GM18519 (cell line): ENCODE data around the gene MDFIC.

Source experiments
- ATAC-seq: cut with Tn5 transposase; IDR thresholded peaks from one replicate; pipeline ENCODE4 v1.9.1; 2021; ENCODE audit warnings: mild to moderate bottlenecking, moderate library complexity; ENCODE audit not compliant: unreplicated experiment, low FRiP score

Gene MDFIC

DNA sequence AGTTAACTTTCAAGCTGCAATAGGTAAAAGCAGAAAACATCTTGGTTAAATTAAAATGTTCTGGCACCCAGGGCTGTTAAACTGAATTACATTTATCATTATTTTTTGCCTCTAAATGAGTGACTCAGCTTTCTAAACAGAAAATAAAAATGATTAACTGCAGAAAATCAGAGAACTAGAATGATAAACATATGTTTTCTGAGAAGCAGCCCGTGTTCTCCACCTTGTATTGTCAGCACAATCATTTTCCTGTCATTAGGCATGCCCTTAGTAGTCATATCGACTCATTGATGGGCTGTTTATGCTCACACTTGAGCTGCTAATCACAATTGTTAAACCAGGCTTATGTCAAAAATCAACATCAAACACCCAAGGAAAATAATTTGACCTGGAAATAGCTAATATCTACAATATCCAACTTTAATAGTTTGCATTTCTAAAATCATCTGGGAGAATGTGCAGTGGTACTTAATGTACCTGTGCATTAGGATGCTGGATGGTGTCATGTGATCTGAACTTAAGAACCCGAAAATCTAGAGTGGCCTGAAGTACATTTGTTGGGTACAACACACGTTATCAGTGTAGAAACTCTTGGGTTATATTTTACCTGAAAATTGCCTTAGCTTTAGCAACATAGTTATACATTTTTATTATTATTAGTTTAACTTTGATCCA lies 2.3 kb downstream of the MDFIC start:
- ATAC-seq, result peak; percentile 19

DNA sequence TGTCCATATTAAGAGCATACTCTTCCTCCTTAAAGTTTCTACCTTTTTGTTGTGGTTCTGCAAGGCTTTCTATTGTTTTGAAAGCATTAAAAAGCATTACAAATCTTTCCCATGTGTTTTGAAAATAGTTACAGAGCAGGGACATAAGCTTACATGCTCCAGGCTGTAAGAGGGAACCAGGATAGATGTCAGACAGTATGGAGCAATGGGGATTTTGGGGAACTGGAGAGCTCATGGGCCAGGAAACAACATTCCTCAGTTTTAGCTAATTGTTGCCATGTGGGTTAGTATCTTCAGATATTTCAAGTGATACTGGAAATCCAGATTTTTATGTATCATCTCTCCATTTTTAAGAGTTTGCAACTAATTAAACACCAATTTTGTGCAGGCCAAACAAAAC lies 3.5 kb downstream of the MDFIC start:
- ATAC-seq, result no peak

- ATAC-seq, result no peak
Measured at GRCh38 chr7:114928060-114928459, 6.2 kb downstream of the MDFIC start.

GRCh38 chr7:114929570-114929969 lies 7.7 kb downstream of the MDFIC start:
- ATAC-seq, result no peak

DNA sequence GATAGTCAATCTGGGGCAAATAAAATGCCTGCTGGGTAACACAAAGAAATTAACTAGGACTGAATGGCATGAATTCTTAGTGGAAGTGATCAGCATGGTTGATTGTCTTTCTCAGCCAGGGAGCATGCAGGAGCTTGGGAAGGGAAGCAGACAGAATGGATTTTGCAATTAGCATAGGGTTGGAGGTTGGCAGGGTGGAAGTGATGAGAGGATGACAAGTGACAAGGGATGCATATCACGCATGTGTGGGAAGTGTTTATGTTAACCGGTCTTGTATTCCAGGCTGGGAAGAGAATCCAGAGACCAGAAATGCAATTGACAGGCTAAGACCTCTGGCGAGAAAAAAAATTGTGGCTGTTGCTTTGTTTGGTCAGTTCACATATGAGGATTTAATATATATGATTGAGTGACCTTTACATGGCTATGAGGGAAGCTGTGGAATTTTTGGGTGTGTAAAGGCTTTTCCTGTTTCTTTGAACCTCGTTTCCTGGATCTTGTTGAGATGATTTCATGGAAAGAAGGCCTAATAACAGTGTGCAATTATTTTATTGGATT lies 8.3 kb downstream of the MDFIC start:
- no peak for ATAC-seq

DNA sequence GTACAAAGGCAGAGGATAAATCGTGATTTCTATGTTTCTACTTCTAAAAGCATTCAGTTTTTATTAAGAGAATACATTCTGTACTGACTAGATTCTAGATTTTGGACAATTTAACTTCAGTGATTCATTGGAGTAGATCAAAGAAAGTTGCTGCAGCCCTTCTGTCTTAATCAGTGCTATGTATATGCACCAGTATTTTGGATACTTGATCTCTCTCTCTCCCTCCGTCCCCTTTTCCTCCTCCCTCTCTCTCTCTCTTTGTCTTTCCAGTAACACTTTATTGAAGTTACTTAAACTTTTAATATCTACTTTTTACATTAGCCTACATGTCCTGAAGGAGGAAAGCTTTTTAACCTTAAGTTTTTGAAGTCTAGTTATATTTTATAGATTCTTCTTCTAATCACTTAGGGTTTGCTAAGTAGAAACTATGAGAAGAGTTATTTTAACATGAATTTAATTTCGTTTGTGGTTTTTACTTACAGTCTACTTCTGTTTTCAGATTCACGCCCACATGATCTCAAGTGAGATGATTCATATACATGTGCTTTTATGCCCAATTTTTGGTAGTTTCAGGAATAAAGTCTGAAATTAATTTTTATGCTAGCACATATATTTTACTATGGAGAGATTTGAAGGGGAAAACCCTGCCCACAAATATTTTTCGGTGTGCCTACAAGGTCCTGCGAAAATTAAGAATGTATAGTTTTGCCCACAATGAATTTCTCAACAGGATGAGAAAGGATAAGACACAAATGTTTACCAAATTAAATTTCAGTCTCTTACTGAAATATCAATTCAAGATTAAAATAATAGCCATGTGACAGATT lies 9.1 kb downstream of the MDFIC start:
- ATAC-seq, result peak; percentile 37

GRCh38 chr7:114931656-114932011 lies 9.7 kb downstream of the MDFIC start:
- ATAC-seq, result peak; percentile 51

- ATAC-seq, result no peak
Measured at GRCh38 chr7:114932991-114933390, 11.1 kb downstream of the MDFIC start.

DNA sequence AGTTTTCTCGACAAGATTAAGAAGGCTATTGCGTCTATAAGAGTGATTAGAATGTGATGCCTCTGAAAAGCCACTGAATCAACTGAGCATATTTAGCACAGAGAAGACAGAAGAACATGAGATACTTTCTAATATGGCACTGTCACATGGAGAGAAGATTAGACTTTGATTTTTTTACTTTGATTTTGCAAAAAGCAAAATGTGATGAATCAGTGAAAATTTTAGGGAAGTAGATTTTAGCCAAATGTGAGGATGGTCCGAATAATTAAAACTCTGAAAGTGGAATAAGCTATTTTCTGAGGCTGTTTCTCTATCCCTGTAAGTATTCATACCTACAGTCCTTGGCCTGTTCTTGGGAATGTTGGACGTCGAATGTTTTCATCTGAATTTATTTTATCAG lies 11.8 kb downstream of the MDFIC start:
- no peak for ATAC-seq

DNA sequence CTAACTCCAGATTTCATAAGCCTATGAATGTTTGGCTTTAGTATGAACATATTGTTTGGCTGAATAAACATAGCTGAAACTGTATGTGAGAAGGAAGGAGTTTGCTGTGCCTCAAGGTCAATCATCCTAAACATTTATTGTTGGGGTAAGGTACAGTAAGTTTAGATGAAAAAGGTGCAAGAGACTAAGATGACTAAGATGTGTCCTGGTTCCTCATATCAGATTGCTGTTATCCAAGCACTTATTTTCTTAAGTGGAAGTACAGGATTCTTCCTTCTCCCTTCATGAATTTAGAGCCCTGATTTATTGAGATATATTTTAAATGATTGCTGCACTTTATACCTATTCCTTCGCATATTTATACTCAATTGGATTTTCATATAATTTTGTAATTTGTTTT lies 12.2 kb downstream of the MDFIC start:
- ATAC-seq, result no peak

DNA sequence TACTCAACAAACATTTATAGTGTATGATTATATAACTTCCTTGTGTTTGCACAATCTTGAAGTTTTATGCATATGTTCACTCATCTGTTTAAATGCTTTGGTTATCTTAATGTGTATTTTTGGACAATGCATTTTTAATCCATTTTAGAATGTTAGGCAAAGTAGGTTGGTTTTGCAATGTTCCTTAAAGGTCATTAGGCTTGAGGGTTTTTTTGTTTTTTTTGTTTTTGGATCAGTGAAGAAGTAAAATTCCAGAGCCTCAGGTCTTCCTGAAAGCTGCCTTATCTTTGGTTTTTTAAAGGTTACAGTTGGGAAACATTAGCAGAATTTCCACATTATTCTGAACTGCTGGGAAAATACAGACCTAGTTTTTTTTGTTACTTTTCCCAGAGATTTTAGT lies 12.8 kb downstream of the MDFIC start:
- ATAC-seq, result no peak

DNA sequence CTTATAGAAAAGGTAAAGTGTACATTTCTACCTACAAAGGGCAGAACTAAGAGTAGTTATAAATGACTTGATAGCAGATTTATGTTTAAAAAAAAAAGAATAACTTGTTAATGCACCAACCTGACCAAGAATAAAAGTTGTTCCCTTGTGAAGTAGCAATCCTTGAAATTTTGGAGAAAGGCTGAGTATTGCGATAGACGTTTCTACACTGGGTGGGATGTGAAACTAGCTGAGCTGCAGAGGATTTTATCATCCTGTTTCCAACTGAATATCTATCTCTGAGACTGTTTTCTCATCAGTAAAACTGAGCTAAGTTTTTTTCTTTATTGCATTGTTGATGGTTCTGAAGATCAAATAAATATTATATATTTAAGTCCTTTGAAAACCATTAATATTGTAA lies 14.6 kb downstream of the MDFIC start:
- no peak for ATAC-seq

GRCh38 chr7:114937446-114937845 lies 15.6 kb downstream of the MDFIC start:
- ATAC-seq, result no peak

DNA sequence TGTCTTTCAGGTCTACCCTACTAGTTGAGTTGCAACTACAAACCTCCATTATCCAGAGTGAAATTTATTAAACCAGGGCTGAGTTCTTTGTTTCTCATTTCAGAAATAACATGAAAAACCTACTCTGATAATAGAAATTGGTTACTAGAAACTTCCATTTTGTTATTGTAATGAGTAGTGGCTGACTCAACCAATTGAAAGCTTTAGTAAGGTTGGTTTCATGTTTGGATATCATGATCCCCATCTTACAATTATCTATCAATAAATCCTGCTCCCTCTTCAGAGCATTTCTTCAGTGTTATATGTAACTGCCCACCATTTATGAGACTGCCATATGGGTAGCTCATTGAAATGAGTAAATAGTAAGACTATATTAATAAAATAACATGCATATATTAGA lies 16.9 kb downstream of the MDFIC start:
- ATAC-seq, result no peak

DNA sequence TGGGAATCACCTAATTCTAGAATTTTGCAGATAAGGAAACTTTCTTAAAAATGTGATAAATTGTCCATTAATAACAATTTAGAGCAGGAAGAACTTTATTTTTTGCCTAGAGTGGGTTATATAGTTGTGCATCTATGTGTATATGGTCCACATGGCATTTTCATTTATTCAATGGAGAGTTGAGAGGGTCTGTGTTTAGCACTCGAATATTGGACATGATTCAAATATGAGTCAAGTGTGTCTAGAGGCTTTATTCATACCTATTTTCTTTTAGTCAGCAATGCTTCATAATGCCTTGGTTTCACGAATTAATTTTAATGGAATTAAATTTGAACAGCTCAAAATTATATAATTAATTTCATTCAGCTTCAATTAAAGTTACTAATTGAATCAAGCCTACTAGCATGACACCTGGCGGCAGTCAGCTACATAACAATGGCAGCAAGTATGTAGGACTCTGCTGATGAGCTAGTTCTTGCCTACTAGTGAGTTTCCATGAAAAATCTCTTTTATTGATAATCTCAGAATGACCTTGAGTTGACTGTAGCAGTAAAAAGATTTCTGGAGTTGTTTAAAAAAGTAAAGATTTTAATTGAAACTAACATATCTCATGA lies 17.7 kb downstream of the MDFIC start:
- ATAC-seq, result no peak

- no peak for ATAC-seq
Measured at GRCh38 chr7:114940220-114940619, 18.3 kb downstream of the MDFIC start.

DNA sequence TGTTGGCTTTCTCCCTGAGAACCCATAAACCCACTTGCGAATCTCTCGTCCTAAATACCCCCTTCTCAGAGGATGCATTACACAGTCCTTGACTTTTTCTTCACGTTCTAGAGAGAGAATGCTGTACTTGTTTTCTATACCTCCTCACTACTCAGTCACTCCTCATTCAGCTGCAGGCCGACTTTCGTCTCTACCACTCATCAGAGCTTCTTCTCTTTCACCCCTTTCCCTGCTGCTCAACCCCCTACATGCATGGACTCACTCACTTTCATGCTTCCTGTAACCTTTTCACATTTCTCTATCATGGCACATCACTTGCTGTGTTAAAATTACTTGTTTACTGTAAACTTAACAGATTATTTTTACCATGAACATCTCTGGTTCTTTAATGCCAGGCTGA lies 19.8 kb downstream of the MDFIC start:
- ATAC-seq, result peak; percentile 42

- peak; percentile 58 for ATAC-seq
Measured at GRCh38 chr7:114942446-114943175, 20.7 kb downstream of the MDFIC start.

DNA sequence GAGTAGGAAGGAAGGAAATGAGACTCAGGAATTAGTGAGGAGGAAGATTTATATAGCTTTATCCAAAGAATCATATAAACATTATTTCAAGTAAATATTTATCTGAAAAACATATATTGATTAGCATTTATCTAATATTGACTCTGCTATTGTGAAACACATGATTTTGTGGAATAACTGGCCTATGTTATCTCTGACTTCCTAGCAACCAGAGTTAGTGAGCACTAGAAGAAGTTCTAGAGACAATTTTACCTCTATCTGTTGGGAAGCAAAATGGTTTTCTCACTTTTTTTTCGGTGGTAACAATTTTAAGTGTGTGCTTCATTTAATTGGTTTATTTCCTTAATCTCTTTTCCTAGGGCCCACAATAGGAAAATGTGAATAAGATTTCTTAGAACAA lies 21.6 kb downstream of the MDFIC start:
- no peak for ATAC-seq

DNA sequence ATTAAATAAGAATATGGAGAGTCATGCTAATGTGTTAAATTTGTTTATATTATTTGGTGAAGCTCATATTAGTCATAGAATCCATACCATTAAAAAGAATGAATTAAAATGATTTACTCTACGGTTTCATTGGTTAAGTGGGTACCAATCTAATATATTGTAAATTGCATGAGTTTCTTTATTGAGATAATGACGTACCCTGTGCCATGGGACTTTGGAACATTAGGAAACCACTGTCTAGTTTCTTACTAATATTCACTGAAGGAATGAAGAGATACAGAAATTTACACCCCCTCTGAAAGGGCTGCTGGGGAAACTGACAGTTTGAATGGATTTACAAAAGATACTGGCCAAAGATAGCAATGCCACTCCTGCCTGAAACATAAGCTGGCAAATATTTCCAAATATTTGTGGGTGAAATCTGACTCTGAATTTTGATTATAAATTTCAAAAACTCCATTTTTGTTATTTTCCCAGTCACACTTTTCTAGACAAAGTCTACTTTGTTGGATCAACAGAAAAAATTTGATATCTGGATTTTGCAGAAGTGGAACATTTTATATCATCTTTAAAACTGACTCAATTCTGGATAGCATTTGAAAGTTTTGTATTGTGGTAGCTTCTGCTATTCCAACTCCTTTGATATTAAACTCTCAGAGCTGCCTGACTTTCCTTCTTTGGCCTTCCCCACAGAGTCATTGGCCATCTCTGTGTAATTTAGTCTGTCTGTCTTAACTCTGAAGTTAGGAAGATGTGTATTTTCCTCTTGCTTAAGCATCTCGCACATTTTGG lies 22.3 kb downstream of the MDFIC start:
- no peak for ATAC-seq
